ENCODE data around the gene LYZL6. TPM values are rescaled to one million over a fixed set of nuclear protein-coding genes. Genes with fewer than 3 reads are reported as not detected.

Gene LYZL6
- total RNA-seq, 1 donor from 2014 or later: not detected

DNA sequence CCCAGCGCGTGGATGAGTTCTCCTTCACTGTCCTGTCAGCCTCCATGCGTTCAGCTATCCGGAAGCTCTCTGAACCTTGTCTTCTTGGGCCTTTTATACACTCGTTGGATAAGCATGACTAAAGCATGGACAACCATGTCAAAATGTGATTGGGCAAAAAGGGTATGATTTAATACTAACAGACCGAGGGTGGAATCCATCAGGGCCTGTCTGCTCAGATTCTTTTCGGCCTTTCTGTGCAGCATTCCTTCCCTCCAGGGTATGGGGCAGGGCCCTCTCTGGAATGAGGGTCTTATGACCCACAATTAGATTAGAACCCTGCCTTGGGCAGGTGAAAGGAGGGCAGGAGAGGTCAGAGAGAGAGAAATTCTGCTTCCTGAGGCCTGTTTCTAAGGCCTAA is 49.3 kb downstream of the LYZL6 start:
- Mint-ChIP-seq H3K27ac (no peak overlapping the region), H3K36me3 (no peaks in the 10 kb centered on the region), H3K4me3 (no peak overlapping the region), H3K9me3 (no peaks in the 10 kb centered on the region), H3K4me1 (ENCODE audit: unreplicated experiment) (peaks cover 30% of the 10 kb centered on the region), H3K27me3 (no peaks in the 10 kb centered on the region)
- TF ChIP-seq, protein P1, sequence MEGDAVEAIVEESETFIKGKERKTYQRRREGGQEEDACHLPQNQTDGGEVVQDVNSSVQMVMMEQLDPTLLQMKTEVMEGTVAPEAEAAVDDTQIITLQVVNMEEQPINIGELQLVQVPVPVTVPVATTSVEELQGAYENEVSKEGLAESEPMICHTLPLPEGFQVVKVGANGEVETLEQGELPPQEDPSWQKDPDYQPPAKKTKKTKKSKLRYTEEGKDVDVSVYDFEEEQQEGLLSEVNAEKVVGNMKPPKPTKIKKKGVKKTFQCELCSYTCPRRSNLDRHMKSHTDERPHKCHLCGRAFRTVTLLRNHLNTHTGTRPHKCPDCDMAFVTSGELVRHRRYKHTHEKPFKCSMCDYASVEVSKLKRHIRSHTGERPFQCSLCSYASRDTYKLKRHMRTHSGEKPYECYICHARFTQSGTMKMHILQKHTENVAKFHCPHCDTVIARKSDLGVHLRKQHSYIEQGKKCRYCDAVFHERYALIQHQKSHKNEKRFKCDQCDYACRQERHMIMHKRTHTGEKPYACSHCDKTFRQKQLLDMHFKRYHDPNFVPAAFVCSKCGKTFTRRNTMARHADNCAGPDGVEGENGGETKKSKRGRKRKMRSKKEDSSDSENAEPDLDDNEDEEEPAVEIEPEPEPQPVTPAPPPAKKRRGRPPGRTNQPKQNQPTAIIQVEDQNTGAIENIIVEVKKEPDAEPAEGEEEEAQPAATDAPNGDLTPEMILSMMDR (conservative IDR thresholded peaks at IDR 0.05): no peak
- DNase-seq (ENCODE audit: extremely low spot score, unreplicated experiment): no peak

DNA sequence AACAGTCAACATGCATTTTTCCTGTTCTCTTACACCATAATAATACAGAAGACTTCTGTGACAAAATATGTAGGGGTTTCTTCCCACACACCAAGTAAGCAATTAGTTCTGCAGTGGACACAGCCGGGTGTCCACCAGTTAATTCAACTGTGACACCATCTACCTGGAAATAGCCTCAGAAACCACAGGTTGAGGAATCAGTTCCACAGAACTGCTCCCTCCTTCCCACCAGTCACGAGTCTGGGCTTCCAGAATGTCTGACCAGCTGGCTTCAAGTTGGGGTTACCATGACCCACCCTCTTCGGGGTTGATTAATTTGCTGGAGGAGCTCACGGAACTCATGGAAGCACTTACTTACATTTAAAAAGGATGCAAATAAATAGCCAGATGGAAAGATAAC is 49.8 kb downstream of the LYZL6 start:
- TF ChIP-seq, protein P1 (conservative IDR thresholded peaks at IDR 0.05): no peak
- H3K4me1 Mint-ChIP-seq (ENCODE audit: unreplicated experiment): peaks cover 35% of the 10 kb centered on the region
- H3K4me3 Mint-ChIP-seq: no peak overlapping the region
- no peaks in the 10 kb centered on the region for H3K36me3 Mint-ChIP-seq
- H3K27ac Mint-ChIP-seq: no peak overlapping the region
- DNase-seq (ENCODE audit: extremely low spot score, unreplicated experiment): no peak
- no peaks in the 10 kb centered on the region for H3K27me3 Mint-ChIP-seq
- no peaks in the 10 kb centered on the region for H3K9me3 Mint-ChIP-seq

DNA sequence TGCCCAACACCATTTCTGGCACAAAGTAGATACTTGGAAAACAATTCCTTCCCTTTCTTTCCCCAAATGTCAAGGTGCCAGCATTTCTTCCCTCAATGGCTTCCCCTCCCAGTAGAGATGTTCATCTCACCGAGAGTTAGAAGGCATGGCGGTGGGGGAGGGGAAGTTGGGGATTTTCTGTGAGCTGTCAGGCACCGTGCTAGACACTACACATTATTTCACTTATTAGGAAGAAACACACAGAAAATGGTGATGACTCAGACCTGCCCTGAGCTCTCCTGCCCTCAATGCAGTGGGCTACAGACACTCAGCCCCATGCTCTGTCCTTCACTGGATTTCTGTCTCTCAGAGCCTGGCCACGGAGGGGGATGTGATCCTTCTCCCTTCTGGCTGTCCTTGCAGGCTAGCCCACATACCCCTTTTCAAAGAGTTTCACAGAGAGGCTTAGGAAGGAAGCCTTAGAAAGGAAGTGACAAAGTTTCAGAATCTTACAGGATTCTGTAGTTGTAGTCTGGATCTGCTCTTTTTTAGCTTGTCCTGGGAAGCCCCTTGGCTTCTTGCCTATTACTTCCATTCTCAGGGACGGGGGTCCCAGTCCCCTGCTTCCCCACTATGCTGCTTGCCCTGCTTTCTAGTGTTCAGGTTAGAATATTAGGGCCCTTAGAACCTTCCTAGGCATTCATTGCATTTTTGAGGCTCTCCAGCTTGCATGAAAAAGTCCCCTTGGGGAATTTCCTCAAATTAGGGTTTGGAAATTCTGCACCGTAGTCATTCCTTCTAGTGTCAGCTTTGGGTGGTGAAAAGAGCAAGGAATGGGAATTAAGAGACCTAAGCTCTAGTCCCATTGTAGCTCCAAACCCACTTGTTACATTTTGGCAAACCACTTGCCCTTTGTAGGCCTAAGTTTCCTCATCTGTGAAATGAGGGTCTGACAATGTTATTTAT is 51.1 kb downstream of the LYZL6 start:
- DNase-seq (ENCODE audit: extremely low spot score, unreplicated experiment): no peak
- TF ChIP-seq, protein P1 (conservative IDR thresholded peaks at IDR 0.05): no peak
- no peaks in the 10 kb centered on the region for H3K36me3 Mint-ChIP-seq
- no peak overlapping the region for H3K27ac Mint-ChIP-seq
- H3K27me3 Mint-ChIP-seq: no peaks in the 10 kb centered on the region
- peaks cover 39% of the 10 kb centered on the region for H3K4me1 Mint-ChIP-seq (ENCODE audit: unreplicated experiment)
- H3K4me3 Mint-ChIP-seq: no peak overlapping the region
- H3K9me3 Mint-ChIP-seq: no peaks in the 10 kb centered on the region

DNA sequence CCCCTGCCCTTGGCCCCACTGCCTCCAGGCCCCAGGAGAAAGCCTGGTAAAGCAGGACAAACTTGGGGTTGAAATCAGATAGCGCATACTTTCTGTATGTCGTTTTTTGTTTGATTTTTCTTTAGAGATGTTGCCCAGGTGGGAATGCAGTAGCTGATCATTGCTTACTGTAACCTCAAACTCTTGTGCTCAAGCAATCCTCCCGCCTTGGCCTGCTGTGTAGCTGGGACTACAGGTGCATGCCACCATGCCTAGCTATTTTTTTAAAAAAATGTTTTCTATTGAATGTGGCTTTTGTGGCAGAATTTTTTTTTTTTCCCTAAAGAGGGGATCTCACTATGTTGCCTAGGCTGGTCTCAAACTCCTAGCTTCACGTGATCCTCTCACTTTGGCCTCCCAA is 52.2 kb downstream of the LYZL6 start:
- TF ChIP-seq, protein P1 (conservative IDR thresholded peaks at IDR 0.05): no peak
- H3K27ac Mint-ChIP-seq: no peak overlapping the region

DNA sequence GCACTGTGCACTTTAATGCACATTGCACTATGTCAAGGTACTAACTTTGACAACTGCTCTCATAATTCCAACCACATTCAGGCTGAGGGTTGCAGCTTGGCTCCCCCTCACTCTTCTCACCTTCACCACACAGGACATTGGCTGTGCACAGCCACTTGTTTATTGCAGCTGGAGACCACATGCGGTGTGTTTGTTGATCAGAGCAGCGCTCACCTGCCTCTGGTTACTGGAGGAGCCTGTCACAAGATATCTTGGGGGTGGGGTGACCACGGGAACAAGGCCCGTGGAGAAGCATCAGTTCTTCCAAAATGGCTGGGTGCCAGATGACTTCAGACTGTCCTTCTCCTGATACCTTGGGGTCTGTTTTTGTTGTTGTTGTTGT is 52.7 kb downstream of the LYZL6 start:
- no peaks in the 10 kb centered on the region for H3K36me3 Mint-ChIP-seq
- H3K9me3 Mint-ChIP-seq: no peaks in the 10 kb centered on the region
- TF ChIP-seq, protein P1 (conservative IDR thresholded peaks at IDR 0.05): no peak
- H3K4me1 Mint-ChIP-seq (ENCODE audit: unreplicated experiment): peaks cover 39% of the 10 kb centered on the region
- H3K27ac Mint-ChIP-seq: peak overlapping the region; percentile 29
- no peaks in the 10 kb centered on the region for H3K27me3 Mint-ChIP-seq
- H3K4me3 Mint-ChIP-seq: peak overlapping the region; percentile 52
- no peak for DNase-seq (ENCODE audit: extremely low spot score, unreplicated experiment)

More for the DNA sequence above, 52.2 kb downstream of the LYZL6 start:
- Mint-ChIP-seq H3K27me3 (no peaks in the 10 kb centered on the region), H3K9me3 (no peaks in the 10 kb centered on the region), H3K36me3 (no peaks in the 10 kb centered on the region), H3K4me1 (ENCODE audit: unreplicated experiment) (peaks cover 39% of the 10 kb centered on the region), H3K4me3 (peak overlapping the region; percentile 52)
- no peak for DNase-seq (ENCODE audit: extremely low spot score, unreplicated experiment)
